HepG2 (cell line): ENCODE measurements around the gene CAT. TPM values are rescaled to one million over a fixed set of nuclear protein-coding genes. Genes with fewer than 3 reads are reported as not detected.
A peak's percentile ranks its signal among the peaks of the same experiment; 100 is the strongest.

Source experiments
- CEBPG ChIP-seq: IDR thresholded peaks from 2 replicates; pipeline ENCODE4 v1.6.1; 2016
- CREB1 ChIP-seq, 2 experiments: fragments of 450-650 bp in 1 of 2; IDR thresholded peaks; 2 replicates each; pipeline ENCODE4 v1.6.1; 2016 to 2017; ENCODE audit warnings: control low read depth in 1 of 2, mild to moderate bottlenecking in 1 of 2, missing compliant biosample characterization in 1 of 2, missing genetic modification characterization in 1 of 2
- DRAP1 ChIP-seq: IDR thresholded peaks from 2 replicates; pipeline ENCODE4 v1.6.1; 2016; ENCODE audit warnings: missing genetic modification reagents, missing compliant biosample characterization
- NONO ChIP-seq, 2 experiments: fragments of 450-650 bp in 1 of 2; sonication (generic) in 1 of 2; formaldehyde crosslinking in 1 of 2; IDR thresholded peaks in 1 of 2; conservative IDR thresholded peaks in 1 of 2; 2 replicates each; pipeline versions ENCODE4 v1.6.1 to v1.8.0; 2017 to 2022; ENCODE audit warnings: mild to moderate bottlenecking in 1 of 2, missing genetic modification reagents in 1 of 2, moderate library complexity in 1 of 2
- PITX1 ChIP-seq: sonication (generic); formaldehyde crosslinking; IDR thresholded peaks from 2 replicates; pipeline ENCODE4 v1.5.1; 2020; ENCODE audit warnings: mild to moderate bottlenecking, missing genetic modification reagents
- POLR2AphosphoS2 ChIP-seq: IDR thresholded peaks from 2 replicates; pipeline ENCODE4 v1.6.1; 2011; ENCODE audit warnings: low read depth, low read length, improper control_type of control experiment
- RARA ChIP-seq: IDR thresholded peaks from 2 replicates; pipeline ENCODE4 v1.6.1; 2016; ENCODE audit warnings: missing genetic modification reagents, missing compliant biosample characterization
- RFXANK ChIP-seq: IDR thresholded peaks from 2 replicates; pipeline ENCODE4 v1.6.1; 2016
- SOX6 ChIP-seq, 2 experiments: fragments of 450-650 bp in 1 of 2; sonication (generic) in 1 of 2; formaldehyde crosslinking in 1 of 2; IDR thresholded peaks; 2 replicates each; pipeline versions ENCODE4 v1.4.0 to v1.6.1; 2017 to 2020; ENCODE audit warnings: antibody characterized with exemption in 1 of 2, mild to moderate bottlenecking in 1 of 2, missing genetic modification reagents in 1 of 2
- TFAP4 ChIP-seq: sonication (generic); IDR thresholded peaks from 2 replicates; pipeline ENCODE4 v1.6.1; 2016; ENCODE audit warnings: low read depth, borderline replicate concordance
- YY1 ChIP-seq: IDR thresholded peaks from 2 replicates; pipeline ENCODE4 v1.6.1; 2011; ENCODE audit warnings: low read length, low read depth, moderate library complexity, mild to moderate bottlenecking; ENCODE audit not compliant: insufficient read depth, insufficient replicate concordance
- ZBTB26 ChIP-seq: IDR thresholded peaks from 2 replicates; pipeline ENCODE4 v1.6.1; 2016; ENCODE audit warnings: missing compliant biosample characterization, missing genetic modification reagents, borderline replicate concordance
- ZBTB37 ChIP-seq: sonication (generic); formaldehyde crosslinking; IDR thresholded peaks from 2 replicates; pipeline ENCODE4 v1.4.0; 2020; ENCODE audit warnings: mild to moderate bottlenecking, missing genetic modification reagents
- ZNF142 ChIP-seq: sonication (generic); formaldehyde crosslinking; IDR thresholded peaks from 2 replicates; pipeline ENCODE4 v1.4.0; 2020; ENCODE audit warnings: missing genetic modification reagents
- ZNF180 ChIP-seq: sonication (generic); formaldehyde crosslinking; IDR thresholded peaks from 2 replicates; pipeline ENCODE4 v1.4.0; 2020; ENCODE audit warnings: low read depth, missing genetic modification reagents, borderline replicate concordance
- ZNF207 ChIP-seq: fragments of 450-650 bp; IDR thresholded peaks from 2 replicates; pipeline ENCODE4 v1.6.1; 2016; ENCODE audit warnings: antibody characterized with exemption, borderline replicate concordance
- ZNF605 ChIP-seq: sonication (generic); formaldehyde crosslinking; IDR thresholded peaks from 2 replicates; pipeline ENCODE4 v1.8.0; 2022; ENCODE audit warnings: mild to moderate bottlenecking, missing genetic modification reagents
- ZNF619 ChIP-seq: sonication (generic); formaldehyde crosslinking; IDR thresholded peaks from 2 replicates; pipeline ENCODE4 v1.4.0; 2020; ENCODE audit warnings: mild to moderate bottlenecking, missing genetic modification reagents
- ZNF746 ChIP-seq: sonication (generic); formaldehyde crosslinking; IDR thresholded peaks from 2 replicates; pipeline ENCODE4 v1.8.0; 2022; ENCODE audit warnings: mild to moderate bottlenecking, missing genetic modification reagents
- polyA plus RNA-seq, 8 experiments: library from polyadenylated mRNA; depleted of rRNA in 3 of 8; stranded (reverse) in 7 of 8; unstranded in 1 of 8; fragments of >200 nt; fragmentation: Illumina TruSeq in 4 of 8; extraction: Trizol in 4 of 8; gene quantifications; 2 replicates each; pipeline versions ENCODE4 v1.2.1 to v1.2.3, GENCODE V29; 2011 to 2016; ENCODE audit warnings: low read depth in 4 of 8, missing spikeins in 1 of 8, mixed read lengths in 1 of 8; ENCODE audit not compliant: insufficient read depth in 1 of 8
- total RNA-seq, 5 experiments: library from RNA; depleted of rRNA; stranded (reverse); fragments of >200 nt; fragmentation: Illumina TruSeq; extraction: Trizol; gene quantifications; 2 replicates each; pipeline ENCODE4 v1.2.3, GENCODE V29; 2016; ENCODE audit warnings: low read depth in 1 of 5
- TF ChIP-seq, protein P1 (sequence below): sonication (generic); formaldehyde crosslinking; IDR thresholded peaks from 2 replicates; pipeline ENCODE4 v1.4.0; 2020; ENCODE audit warnings: missing genetic modification reagents

The CAT gene
- total and polyA plus RNA-seq, 2 of the 13 experiments (the other 11 are each of a cell fraction or from before 2014, with no cell fraction given), result 107 to 136 TPM

DNA sequence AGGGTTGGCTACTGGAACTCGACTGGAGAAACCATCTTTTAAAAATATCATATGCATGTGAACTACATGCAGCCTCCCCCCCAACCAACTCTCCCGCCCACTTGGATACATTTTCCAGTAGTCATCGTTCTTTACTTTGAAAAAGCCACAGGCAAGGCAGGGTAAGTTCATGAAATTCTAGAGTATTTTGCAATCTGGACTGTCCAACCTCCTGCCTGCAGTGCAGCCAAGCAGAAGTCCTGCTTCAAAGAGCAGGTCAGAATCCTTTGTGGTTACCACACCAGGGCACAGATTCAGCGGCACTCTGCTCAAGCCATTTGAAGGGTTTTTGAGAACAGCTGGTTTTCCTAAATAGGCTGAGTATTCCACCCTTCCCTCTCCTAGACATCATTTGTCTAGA lies 62.8 kb downstream of the CAT start (continued):
- TF ChIP-seq ZNF207, result no peak
- no peak for TF ChIP-seq ZNF142
- TF ChIP-seq RFXANK, result no peak
- 0 out of 2 replicates have a peak, but pooled peaks have one; percentile 22 for TF ChIP-seq DRAP1 (CRISPR knock-in tag)
- TF ChIP-seq, protein P1, sequence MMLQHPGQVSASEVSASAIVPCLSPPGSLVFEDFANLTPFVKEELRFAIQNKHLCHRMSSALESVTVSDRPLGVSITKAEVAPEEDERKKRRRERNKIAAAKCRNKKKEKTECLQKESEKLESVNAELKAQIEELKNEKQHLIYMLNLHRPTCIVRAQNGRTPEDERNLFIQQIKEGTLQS (CRISPR knock-in tag), result no peak
- TF ChIP-seq CEBPG (CRISPR knock-in tag), result peak; percentile 93
- no peak for TF ChIP-seq YY1
- TF ChIP-seq ZNF746 (CRISPR knock-in tag), result 0 out of 2 replicates have a peak, but pooled peaks have one; percentile 42
- TF ChIP-seq ZBTB26 (CRISPR knock-in tag), result peak; percentile 92; the same call in 1 of the 2 replicates
- peak; percentile 40; the same call in 1 of the 2 replicates for TF ChIP-seq ZNF605 (CRISPR knock-in tag)
- peak; percentile 67; the same call in 1 of the 2 replicates for TF ChIP-seq RARA (CRISPR knock-in tag)
- TF ChIP-seq ZBTB37 (CRISPR knock-in tag), result no peak
- TF ChIP-seq NONO (IDR thresholded peaks at IDR 0.05), result no peak
- no peak; the same call in 1 of the 2 replicates for TF ChIP-seq NONO (CRISPR knock-in tag; conservative IDR thresholded peaks at IDR 0.05)
- TF ChIP-seq SOX6 (IDR thresholded peaks at IDR 0.05), result no peak
- TF ChIP-seq SOX6 (CRISPR knock-in tag; IDR thresholded peaks at IDR 0.05), result peak; percentile 63
- peak; percentile 85 for TF ChIP-seq TFAP4
- TF ChIP-seq CREB1 (IDR thresholded peaks at IDR 0.05), result no peak
- peak; percentile 38; the same call in 1 of the 2 replicates for TF ChIP-seq CREB1 (CRISPR knock-in tag; IDR thresholded peaks at IDR 0.05)
- no peak for TF ChIP-seq ZNF619
- TF ChIP-seq ZNF180, result no peak
- no peak for TF ChIP-seq POLR2AphosphoS2
- TF ChIP-seq PITX1 (CRISPR knock-in tag), result peak; percentile 43; the same call in 1 of the 2 replicates
